GM12873 (cell line): Measurements from ENCODE around the gene MRAS.
A peak's percentile ranks its signal among the peaks of the same experiment; 100 is the strongest.

Experiments used
- TF ChIP-seq, protein P1 (sequence below): IDR thresholded peaks from 2 replicates; pipeline ENCODE4 v1.5.1; 2012; ENCODE audit warnings: low read depth, mild to moderate bottlenecking, moderate library complexity, low read length, control low read depth; ENCODE audit not compliant: insufficient read depth; ENCODE audit errors: missing control alignments

The MRAS gene

DNA sequence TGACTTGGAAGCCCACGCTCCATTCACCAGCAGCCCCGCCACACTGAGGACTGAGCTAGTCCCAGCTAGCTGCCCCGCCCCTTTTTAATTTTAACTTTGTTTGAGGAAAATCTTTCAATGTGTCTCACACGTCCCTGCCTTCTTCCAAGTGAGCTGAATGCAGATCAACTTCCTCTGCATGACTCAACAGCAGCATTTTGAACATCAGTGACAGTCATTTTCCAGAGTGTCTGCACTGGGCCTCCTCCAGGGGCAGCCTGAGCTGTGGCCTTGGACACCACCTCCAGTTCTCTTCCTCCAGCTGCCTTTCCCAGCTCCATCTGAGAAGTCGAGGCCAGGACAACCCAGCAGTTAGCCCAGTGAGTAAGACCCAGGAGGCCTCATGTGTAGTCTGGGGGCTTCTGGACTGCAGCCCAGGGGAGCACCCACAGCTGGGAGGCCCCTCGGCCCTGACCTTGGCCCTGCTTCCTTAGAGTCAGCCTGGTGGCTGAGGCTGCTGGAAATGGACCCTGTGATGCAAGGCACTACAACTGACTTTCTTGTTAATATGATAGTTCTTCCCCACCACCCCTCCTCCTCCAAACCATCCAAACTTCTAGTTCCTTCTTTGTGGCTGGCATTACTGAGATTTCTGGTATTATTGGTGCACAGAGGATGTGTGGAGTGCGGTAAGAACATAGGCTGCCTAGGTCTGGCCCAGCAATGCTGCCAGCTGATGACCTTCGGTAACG, 64.6 kb downstream of the MRAS start:
- TF ChIP-seq, protein P1, sequence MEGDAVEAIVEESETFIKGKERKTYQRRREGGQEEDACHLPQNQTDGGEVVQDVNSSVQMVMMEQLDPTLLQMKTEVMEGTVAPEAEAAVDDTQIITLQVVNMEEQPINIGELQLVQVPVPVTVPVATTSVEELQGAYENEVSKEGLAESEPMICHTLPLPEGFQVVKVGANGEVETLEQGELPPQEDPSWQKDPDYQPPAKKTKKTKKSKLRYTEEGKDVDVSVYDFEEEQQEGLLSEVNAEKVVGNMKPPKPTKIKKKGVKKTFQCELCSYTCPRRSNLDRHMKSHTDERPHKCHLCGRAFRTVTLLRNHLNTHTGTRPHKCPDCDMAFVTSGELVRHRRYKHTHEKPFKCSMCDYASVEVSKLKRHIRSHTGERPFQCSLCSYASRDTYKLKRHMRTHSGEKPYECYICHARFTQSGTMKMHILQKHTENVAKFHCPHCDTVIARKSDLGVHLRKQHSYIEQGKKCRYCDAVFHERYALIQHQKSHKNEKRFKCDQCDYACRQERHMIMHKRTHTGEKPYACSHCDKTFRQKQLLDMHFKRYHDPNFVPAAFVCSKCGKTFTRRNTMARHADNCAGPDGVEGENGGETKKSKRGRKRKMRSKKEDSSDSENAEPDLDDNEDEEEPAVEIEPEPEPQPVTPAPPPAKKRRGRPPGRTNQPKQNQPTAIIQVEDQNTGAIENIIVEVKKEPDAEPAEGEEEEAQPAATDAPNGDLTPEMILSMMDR, result no peak

DNA sequence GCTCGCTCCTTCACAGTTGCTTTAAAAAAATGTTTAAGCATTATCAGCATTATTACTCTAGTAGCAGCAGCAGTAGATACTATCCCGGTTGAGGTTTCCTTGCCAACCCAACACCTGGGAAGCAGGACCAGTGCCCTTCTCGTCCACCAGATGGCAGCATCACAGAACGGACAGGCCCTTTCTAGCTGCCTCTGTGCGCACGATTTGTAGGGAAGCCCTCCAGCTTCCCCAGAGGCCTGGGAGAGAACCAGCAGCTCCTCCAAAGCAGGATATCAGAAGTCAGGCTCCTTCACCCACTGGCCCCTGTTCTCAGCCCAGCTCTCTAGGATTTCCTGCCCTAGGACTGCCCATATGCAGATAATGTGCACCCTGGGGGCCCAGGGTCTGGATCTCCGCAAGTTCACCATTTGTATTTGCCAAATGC, 69.2 kb downstream of the MRAS start:
- TF ChIP-seq, protein P1, result peak; percentile 94

DNA sequence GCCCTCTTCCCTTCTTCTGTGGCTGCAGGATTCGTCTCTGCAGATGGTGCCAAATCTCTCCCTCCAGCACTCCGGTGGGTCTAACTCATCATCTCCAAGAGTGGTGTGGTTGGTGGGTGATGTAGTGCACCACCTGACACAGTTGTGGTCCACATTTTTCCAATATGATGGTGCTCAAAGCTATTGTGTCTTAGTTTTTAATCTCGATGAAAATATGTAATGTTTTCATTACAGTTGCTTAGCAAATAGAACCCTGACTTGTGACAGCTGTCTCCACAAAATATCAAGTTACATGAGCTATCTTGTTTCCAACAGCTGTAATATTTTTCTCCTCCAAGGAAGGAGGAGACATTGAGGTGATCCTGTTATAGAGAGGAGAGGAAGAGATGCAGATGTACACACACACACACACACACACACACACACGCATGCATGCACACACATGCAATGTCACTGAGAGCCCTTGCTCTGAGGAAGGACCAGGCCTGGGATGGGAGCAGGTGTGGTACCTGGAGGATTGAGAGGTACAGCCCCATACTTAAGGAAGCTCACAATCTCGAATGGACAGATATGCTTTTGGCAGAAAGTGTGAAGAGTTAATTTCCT, 70.3 kb downstream of the MRAS start:
- TF ChIP-seq, protein P1, result no peak

DNA sequence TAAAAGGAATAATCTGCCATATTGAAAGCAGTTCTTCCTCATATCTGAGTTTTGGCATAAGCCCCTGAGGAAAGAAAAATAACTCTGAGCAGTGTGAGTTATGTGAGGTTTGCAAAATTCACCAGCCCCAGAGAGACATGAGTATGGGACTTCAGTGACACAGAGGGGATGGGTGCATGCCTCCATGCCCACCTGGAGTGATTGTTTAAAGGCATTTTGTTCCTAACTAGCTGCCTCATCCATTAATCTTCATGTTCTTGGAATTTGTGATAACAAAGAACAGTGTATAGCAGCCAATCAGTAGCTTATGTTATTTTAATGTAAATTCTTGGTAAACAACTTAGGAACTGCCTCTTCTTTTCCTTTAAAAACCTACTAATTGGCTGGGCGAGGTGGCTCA, 74.9 kb downstream of the MRAS start:
- TF ChIP-seq, protein P1, result no peak

DNA sequence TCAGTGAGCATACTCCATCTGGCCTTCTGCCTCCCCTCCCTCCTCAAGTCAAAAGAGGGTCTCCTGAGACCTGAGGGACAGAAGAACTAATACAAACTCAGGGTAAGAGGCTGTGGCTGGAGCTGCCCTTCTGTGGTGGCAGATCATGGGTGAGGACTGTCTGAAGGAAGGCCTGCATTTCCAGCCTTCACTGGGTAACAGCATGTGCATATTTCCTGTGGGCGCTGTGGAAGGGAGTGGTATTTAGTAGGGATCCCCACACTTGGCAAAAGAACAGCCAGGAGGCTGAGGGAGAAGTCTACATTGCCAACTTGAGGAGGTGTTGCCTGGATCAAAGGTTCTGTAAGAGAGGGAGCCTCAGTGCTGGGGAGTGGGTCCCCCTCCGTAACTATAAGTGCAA, 75.9 kb downstream of the MRAS start:
- TF ChIP-seq, protein P1, result no peak

DNA sequence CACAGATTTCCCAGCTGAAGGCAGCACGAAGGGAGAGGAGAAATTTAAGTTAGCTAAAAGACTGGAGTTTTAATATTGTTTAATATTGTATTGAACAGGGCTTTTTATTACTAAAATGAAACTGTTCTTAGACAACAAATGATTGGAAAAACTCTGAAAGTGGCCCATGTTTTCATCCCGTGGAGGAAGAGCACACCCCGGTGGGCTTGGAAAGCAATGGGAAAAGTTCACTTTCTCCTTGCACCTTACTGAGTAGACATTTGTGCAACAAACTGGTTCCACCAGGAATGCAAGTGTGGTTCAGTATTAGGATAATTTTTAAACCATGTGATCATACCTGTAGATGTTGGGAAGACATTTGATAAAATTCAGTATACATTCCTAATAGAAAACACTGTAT, 77.8 kb downstream of the MRAS start:
- TF ChIP-seq, protein P1, result peak; percentile 29

DNA sequence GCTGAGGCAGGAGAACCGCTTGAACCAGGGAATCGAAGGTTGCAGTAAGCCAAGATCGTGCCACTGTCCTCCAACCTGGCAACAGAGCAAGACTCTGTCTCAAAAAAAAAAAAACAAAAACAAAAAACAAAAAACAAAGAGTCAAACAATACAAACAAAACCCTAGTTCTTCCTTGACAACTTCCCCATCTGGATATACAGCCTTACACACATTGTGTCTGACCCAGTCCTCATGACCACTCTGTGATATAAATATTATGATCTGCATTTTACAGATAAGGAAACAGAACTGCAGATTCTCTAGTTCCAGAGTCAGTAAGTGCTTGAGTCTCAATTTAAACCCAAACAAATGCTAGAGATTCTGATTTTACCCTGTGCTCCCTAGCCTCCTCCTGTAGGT, 81.3 kb downstream of the MRAS start:
- TF ChIP-seq, protein P1, result no peak
